ENCODE measurements around the gene TESK2. TPM values are rescaled to one million over a fixed set of nuclear protein-coding genes. Genes with fewer than 3 reads are reported as not detected.

The TESK2 gene
- total and polyA plus RNA-seq, 2 of the 8 experiments (the other 6 are each of a cell fraction or from before 2014, with no cell fraction given): 10.8 to 12.6 TPM

GRCh38 chr1:45356186-45356585 lies 134.8 kb downstream of the TESK2 start (continued):
- TF ChIP-seq USF2 (IDR thresholded peaks at IDR 0.05; ENCODE audit: low read length) (no peak), POLR2AphosphoS5 (IDR thresholded peaks at IDR 0.05; ENCODE audit: low read depth, low read length) (no peak), SIX5 (IDR thresholded peaks at IDR 0.05; ENCODE audit: low read depth, low read length) (no peak)
